B cell (primary cell): ENCODE results near the gene ZNF469. TPM values are rescaled to one million over a fixed set of nuclear protein-coding genes. Genes with fewer than 3 reads are reported as not detected.

Experiments
- ATAC-seq: fragments of 200-7000 bp; cut with Tn5 transposase; one replicate; pipeline ENCODE4 v1.10.0; 2021; ENCODE audit warnings: low read depth, mild to moderate bottlenecking, moderate number of reproducible peaks, moderate library complexity
- CTCF ChIA-PET: fragments of 350-600 bp; sonication (Branson Sonifier 250); formaldehyde crosslinking; loops from one replicate; lab custom pipeline; 2021; ENCODE audit warnings: antibody characterized with exemption, inconsistent platforms; lab: Charles Lee
- POLR2A ChIA-PET: fragments of 350-600 bp; sonication (Branson Sonifier 250); formaldehyde crosslinking; loops from one replicate; lab custom pipeline; 2021; ENCODE audit warnings: antibody characterized with exemption; lab: Charles Lee
- DNase-seq: peaks from one replicate; pipeline ENCODE4 v3.0.0; 2013
- H2AFZ ChIP-seq: 2 replicates; pipeline ENCODE4 v1.6.1; 2012; ENCODE audit warnings: mild to moderate bottlenecking, low read depth, low read length; ENCODE audit not compliant: insufficient read depth, poor library complexity, severe bottlenecking
- H3K27ac ChIP-seq, 2 donors: 1 replicate in 1 of 2; 2 replicates in 1 of 2; pipeline ENCODE4 v1.5.1; 2012 to 2013; ENCODE audit warnings: low read length in 2 of 2, mild to moderate bottlenecking in 2 of 2, moderate library complexity in 1 of 2
- H3K27me3 ChIP-seq, 4 experiments: fragments of 200-600 bp in 1 of 4; sonication (generic) in 1 of 4; replicated peaks in 1 of 4; 1 replicate in 2 of 4; 2 replicates in 2 of 4; pipeline versions ENCODE4 v1.6.1 to v1.7.0; 2013 to 2016; ENCODE audit warnings: low read length in 3 of 4, mild to moderate bottlenecking in 2 of 4, mixed read lengths in 1 of 4, moderate library complexity in 1 of 4; ENCODE audit not compliant: insufficient read depth in 4 of 4, control insufficient read depth in 3 of 4; ENCODE audit errors: control extremely low read depth in 1 of 4
- H3K36me3 ChIP-seq, 2 experiments: replicated peaks in 1 of 2; 1 replicate in 1 of 2; 2 replicates in 1 of 2; pipeline versions ENCODE4 v1.6.1 to v1.7.1; 2013; ENCODE audit warnings: low read length in 1 of 2; ENCODE audit not compliant: insufficient read depth in 2 of 2, control insufficient read depth in 1 of 2; ENCODE audit errors: control extremely low read depth in 1 of 2, extremely low read depth in 1 of 2
- H3K4me1 ChIP-seq, 2 donors: fragments of 200-600 bp in 1 of 2; sonication (generic) in 1 of 2; 1 replicate in 1 of 2; 2 replicates in 1 of 2; pipeline versions ENCODE4 v1.5.1 to v1.6.1; 2013 to 2017; ENCODE audit warnings: low read length in 2 of 2; ENCODE audit not compliant: control insufficient read depth in 2 of 2, insufficient read depth in 2 of 2
- H3K4me2 ChIP-seq: replicated peaks from 2 replicates; pipeline ENCODE3; 2012; ENCODE audit warnings: mild to moderate bottlenecking, low read depth, low read length; ENCODE audit not compliant: poor library complexity, severe bottlenecking
- H3K4me3 ChIP-seq, 5 experiments: fragments of 200-600 bp in 1 of 5; sonication (generic) in 1 of 5; 1 replicate in 3 of 5; 2 replicates in 2 of 5; pipeline versions ENCODE4 v1.5.1 to v1.7.0; 2011 to 2016; ENCODE audit warnings: low read length in 4 of 5, mild to moderate bottlenecking in 4 of 5, low read depth in 2 of 5, control low read depth in 1 of 5, moderate library complexity in 1 of 5; ENCODE audit not compliant: insufficient read depth in 1 of 5; ENCODE audit errors: control extremely low read depth in 1 of 5, extremely low read depth in 1 of 5
- H3K79me2 ChIP-seq: fragments of 200-600 bp; sonication (generic); one replicate; pipeline ENCODE4 v1.6.0; 2016; ENCODE audit warnings: low read length; ENCODE audit not compliant: control insufficient read depth, insufficient read depth
- H3K9ac ChIP-seq: fragments of 200-600 bp; sonication (generic); 2 replicates; pipeline ENCODE4 v1.6.1; 2017; ENCODE audit warnings: mild to moderate bottlenecking, low read length, moderate library complexity
- H3K9me3 ChIP-seq, 3 donors: one replicate each; pipeline versions ENCODE4 v1.6.1 to v1.7.1; 2013; ENCODE audit warnings: low read length in 2 of 3; ENCODE audit not compliant: control insufficient read depth in 2 of 3, insufficient read depth in 1 of 3; ENCODE audit errors: control extremely low read depth in 1 of 3
- H4K20me1 ChIP-seq: 2 replicates; pipeline ENCODE4 v1.6.0; 2012; ENCODE audit warnings: mild to moderate bottlenecking, low read length; ENCODE audit not compliant: insufficient read depth, control insufficient read depth, poor library complexity, severe bottlenecking
- H3K27ac Mint-ChIP-seq: one replicate; pipeline ENCODE4 v1.8.0; 2021; ENCODE audit warnings: mixed read lengths
- H3K27me3 Mint-ChIP-seq: one replicate; pipeline ENCODE4 v1.8.0; 2021; ENCODE audit warnings: mixed read lengths
- H3K4me1 Mint-ChIP-seq: one replicate; pipeline ENCODE4 v1.8.0; 2021; ENCODE audit warnings: mixed read lengths
- H3K4me3 Mint-ChIP-seq: one replicate; pipeline ENCODE4 v1.8.0; 2021; ENCODE audit warnings: mixed read lengths
- H3K9me3 Mint-ChIP-seq: one replicate; pipeline ENCODE4 v1.8.0; 2022; ENCODE audit warnings: mixed read lengths; ENCODE audit not compliant: insufficient read depth
- CTCF ChIP-seq: fragments of 200-600 bp; IDR thresholded peaks from one replicate; pipeline ENCODE4 v1.8.0; 2022; ENCODE audit warnings: antibody characterized with exemption, mild to moderate bottlenecking
- EZH2 ChIP-seq: IDR thresholded peaks from 2 replicates; pipeline ENCODE4 v1.6.1; 2012; ENCODE audit warnings: borderline replicate concordance, low read depth, mild to moderate bottlenecking, moderate library complexity, low read length; ENCODE audit not compliant: insufficient read depth, poor library complexity, severe bottlenecking
- WGBS: methylation state at CpG from one replicate; pipeline ENCODE4 v1.1.5; 2013; ENCODE audit warnings: missing lambda C conversion rate; ENCODE audit not compliant: insufficient coverage; 5-methylcytosine and 5-hydroxymethylcytosine counted together
- intact Hi-C: fragments of 100-400 bp; cut with micrococcal nuclease; formaldehyde crosslinking; loops from one replicate; pipeline ENCODE4 v1.10.0; 2022
- polyA plus RNA-seq: library from polyadenylated mRNA; depleted of rRNA; stranded (reverse); fragments of >200 nt; gene quantifications from 2 replicates; pipeline ENCODE4 v1.2.3, GENCODE V29; 2012
- total RNA-seq, 2 donors: library from RNA; stranded (reverse); fragments of 120-200 nt in 1 of 2; gene quantifications; 1 replicate in 1 of 2; 2 replicates in 1 of 2; pipeline versions ENCODE4 v1.2.3 to v1.2.4, GENCODE V29; 2013 to 2022

The ZNF469 gene
- total and polyA plus RNA-seq, 2 donors (not counting 1 experiment from before 2014, with no cell fraction given), result 0.25 to 5.9 TPM

GRCh38 chr16:88340755-88341150 is 42.0 kb upstream of the ZNF469 start:
- no peak overlapping the region for H3K9ac ChIP-seq
- 81% methylated on average over 11 of the region's 11 CpGs for WGBS
- H2AFZ ChIP-seq, result no peak overlapping the region
- H3K36me3 ChIP-seq, result no peaks in the 10 kb centered on the region
- CTCF ChIA-PET, result interaction anchor here (0.6 kb wide), 1 partner anchor 269 kb away, joined by 3 read pairs; no protein-coding TSS in a partner anchor
- H3K27me3 Mint-ChIP-seq, result peaks cover 6% of the 10 kb centered on the region
- H3K27me3 ChIP-seq, result no peaks in the 10 kb centered on the region
- POLR2A ChIA-PET, result no interaction called here
- H3K4me3 Mint-ChIP-seq, result no peak overlapping the region
- intact Hi-C loops, result no loop called here
- H3K79me2 ChIP-seq, result no peaks in the 10 kb centered on the region
- DNase-seq (no peak), ATAC-seq (no peak)
- H3K27ac ChIP-seq, result no peak overlapping the region
- H3K27ac Mint-ChIP-seq, result no peak overlapping the region
- no peaks in the 10 kb centered on the region for H3K4me1 Mint-ChIP-seq
- no peaks in the 10 kb centered on the region for H3K4me1 ChIP-seq
- TF ChIP-seq CTCF (no peak), EZH2 (no peak)
- H3K9me3 ChIP-seq, result peaks cover 0 to 16% (median 0%) of the 10 kb centered on the region in 3 donors
- no peak overlapping the region for H3K4me2 ChIP-seq
- H3K4me3 ChIP-seq, result no peak overlapping the region
- no peaks in the 10 kb centered on the region for H3K9me3 Mint-ChIP-seq
- H4K20me1 ChIP-seq, result no peaks in the 10 kb centered on the region

GRCh38 chr16:88341551-88342290 is 41.0 kb upstream of the ZNF469 start:
- H3K36me3 ChIP-seq, result no peaks in the 10 kb centered on the region
- intact Hi-C loops, result no loop called here
- ATAC-seq (no peak), DNase-seq (no peak)
- TF ChIP-seq EZH2 (no peak), CTCF (no peak)
- H4K20me1 ChIP-seq, result no peaks in the 10 kb centered on the region
- H3K4me1 ChIP-seq, result no peaks in the 10 kb centered on the region
- CTCF ChIA-PET, result interaction anchor here (0.6 kb wide), 1 partner anchor 270 kb away, joined by 3 read pairs; no protein-coding TSS in a partner anchor
- WGBS, result 90% methylated on average over 24 of the region's 24 CpGs
- Mint-ChIP-seq H3K9me3 (no peaks in the 10 kb centered on the region), H3K27ac (no peak overlapping the region), H3K27me3 (peaks cover 6% of the 10 kb centered on the region), H3K4me1 (no peaks in the 10 kb centered on the region), H3K4me3 (no peak overlapping the region)
- no peak overlapping the region for H3K27ac ChIP-seq
- H3K4me3 ChIP-seq, result no peak overlapping the region
- no peak overlapping the region for H3K9ac ChIP-seq
- H3K27me3 ChIP-seq, result no peaks in the 10 kb centered on the region
- no peak overlapping the region for H3K4me2 ChIP-seq
- no peaks in the 10 kb centered on the region for H3K79me2 ChIP-seq
- H3K9me3 ChIP-seq, result peaks cover 0 to 16% (median 0%) of the 10 kb centered on the region in 3 donors
- H2AFZ ChIP-seq, result no peak overlapping the region
- POLR2A ChIA-PET, result no interaction called here
